ENCODE results near the gene HIP1.

HIP1 gene

DNA sequence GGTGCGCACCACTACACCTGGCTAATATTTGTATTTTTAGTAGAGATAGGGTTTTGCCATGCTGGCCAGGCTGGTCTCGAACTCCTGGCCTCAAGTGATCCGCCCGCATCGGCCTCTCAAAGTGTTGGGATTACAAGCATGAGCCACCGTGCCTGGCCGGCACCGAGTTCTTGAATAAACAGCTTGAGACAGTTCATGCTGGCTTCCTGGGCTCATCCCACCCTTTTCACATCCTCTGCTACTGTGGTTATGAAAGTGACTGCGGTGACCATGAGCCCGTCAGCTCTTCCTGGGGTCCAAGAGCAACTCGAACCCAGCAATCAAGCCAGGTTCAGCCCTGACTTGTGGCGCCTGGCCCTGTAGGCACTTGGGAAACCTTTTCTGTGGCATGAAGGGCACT lies 38.7 kb downstream of the HIP1 start:
- TF ChIP-seq, protein P1, sequence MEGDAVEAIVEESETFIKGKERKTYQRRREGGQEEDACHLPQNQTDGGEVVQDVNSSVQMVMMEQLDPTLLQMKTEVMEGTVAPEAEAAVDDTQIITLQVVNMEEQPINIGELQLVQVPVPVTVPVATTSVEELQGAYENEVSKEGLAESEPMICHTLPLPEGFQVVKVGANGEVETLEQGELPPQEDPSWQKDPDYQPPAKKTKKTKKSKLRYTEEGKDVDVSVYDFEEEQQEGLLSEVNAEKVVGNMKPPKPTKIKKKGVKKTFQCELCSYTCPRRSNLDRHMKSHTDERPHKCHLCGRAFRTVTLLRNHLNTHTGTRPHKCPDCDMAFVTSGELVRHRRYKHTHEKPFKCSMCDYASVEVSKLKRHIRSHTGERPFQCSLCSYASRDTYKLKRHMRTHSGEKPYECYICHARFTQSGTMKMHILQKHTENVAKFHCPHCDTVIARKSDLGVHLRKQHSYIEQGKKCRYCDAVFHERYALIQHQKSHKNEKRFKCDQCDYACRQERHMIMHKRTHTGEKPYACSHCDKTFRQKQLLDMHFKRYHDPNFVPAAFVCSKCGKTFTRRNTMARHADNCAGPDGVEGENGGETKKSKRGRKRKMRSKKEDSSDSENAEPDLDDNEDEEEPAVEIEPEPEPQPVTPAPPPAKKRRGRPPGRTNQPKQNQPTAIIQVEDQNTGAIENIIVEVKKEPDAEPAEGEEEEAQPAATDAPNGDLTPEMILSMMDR (IDR thresholded peaks at IDR 0.05): no peak

DNA sequence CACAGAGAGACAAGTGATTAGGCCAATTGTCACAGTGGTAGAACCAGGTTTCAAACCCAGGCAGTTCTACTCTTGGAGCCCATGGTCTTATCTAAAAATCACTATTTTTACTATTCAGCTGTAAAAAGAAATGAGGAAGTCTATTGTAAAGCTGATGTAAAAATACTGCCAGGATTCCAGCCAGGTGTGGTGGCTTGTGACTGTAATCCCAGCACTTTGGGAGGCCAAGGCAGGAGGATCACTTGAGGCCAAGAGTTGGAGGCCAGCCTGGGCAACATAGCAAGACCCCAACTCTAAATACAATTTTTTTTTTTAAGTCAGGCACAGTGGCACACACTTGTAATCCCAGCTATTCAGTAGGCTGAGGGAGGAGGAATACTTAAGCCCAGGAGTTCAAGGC lies 40.4 kb downstream of the HIP1 start:
- TF ChIP-seq, protein P1 (IDR thresholded peaks at IDR 0.05): no peak

DNA sequence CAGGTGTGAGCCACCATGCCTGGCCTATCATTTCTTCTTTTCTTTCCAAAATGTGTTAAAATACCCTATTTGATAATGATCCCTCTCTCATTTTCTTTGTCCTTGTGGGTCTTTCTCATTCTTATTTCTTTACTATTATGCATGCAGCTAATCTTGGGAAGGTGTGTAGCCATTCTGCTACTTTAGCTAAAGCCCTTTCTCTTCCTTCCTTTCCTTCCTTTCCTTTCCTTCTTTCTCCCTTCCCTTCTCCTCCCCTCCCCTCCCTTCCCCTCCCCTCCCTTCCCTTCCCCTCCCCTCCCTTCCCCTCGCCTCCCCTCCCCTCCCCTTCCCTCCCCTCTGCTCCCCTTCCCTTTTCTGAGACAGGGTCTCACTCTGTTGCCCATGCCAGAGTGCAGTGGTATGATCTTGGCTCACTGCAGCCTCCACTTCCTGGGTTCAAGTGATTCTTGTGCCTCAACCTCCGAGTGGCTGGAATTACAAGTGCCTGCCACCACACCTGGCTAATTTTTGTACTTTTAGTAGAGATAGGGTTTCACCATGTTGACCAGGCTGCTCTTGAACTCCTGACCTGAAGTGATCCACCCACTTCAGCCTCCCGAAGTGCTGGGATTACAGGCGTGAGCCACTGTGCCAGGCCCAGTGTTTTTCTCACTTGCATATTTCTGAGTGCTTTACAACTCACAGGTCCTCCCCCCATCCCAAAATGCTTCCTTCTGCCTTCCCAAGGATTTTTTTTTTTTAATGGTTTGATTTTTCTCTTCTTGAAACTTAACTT lies 42.3 kb downstream of the HIP1 start:
- TF ChIP-seq, protein P1 (IDR thresholded peaks at IDR 0.05): no peak

DNA sequence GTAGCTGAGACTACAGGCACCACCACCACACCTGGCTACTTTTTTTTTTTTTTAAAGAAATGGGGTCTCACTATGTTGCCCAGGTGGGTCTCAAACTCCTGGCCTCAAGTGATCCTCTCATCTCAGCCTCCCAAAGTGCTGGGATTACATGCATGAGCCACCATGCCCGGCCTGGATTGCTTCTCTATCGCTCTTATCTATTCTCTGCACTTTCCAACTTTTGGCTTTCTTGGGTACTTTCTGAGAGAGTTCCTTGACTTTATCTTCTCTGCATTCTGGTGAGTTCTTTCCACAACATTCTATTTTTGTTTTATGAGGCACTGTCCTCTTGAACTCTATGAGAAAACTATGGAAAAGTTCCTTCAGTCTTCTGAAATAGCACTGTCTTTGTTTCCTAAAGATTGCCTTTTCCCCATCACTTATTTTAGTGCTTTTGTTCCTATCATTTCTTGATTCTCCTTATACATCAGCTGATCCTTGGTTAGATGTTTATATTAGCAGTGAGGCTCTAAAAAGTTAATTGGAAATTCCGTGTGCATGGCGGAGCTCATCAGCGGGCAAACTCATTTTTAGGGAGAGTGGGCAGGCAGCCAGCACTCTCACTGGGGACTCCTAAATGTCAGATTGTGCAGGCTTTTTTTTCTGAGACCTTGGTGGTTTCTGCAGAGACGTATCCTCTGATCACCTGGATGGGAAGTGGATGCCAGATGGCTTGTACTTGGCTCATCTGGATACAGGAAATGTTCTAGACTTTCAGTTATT lies 43.9 kb downstream of the HIP1 start:
- TF ChIP-seq, protein P1 (IDR thresholded peaks at IDR 0.05): no peak

DNA sequence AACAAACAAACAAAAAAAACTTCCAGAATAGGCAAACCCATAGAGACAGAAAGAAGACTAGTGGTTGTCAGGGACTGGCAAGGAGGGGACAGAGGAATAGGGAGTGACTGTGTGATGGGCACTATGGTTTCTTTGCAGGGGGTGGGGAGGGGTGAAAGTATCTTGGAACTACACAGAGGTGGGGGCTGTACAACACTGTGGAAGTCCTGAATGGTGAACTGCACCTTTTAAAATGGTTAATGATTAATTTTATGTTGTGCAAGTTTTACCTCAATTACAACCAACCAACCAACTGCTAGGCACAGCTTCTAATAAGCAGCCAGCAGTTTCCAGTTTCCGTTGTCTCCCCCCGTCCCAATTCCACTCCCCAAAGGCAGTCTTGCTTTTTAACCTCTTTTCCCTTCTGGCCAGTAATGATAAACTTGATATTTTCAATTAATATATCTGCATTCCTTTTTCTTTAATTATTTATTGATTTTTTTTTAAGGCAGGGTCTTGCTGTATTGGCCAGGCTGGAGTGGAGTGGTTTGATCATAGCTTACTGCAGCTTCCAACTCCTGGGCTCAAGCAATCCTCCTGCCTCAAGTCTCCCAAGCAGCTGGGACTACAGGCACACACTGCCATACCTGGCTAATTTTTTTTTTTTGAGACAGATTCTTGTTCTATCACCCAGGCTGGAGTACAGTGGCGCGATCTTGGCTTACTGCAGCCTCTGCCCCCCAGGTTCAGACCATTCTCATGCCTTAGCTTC lies 46.8 kb downstream of the HIP1 start:
- TF ChIP-seq, protein P1 (IDR thresholded peaks at IDR 0.05): no peak

DNA sequence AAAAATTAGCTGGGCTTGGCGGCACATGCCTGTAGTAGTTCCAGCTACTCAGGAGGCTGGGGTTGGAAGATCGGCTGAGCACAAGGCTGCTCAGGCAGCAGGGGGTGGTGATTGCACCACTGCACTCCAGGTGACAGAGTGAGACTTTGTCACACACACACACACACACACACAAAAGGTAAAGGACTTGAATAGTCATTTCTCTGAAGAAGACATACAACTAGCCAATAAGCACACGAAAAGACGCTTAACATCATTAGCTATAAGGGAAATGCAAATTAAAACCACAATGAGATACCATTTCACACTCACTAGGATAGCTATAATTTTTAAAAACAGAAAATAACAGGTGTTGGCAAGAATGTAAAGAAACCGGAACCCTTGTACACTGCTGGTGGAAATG lies 48.6 kb downstream of the HIP1 start:
- TF ChIP-seq, protein P1 (IDR thresholded peaks at IDR 0.05): no peak

DNA sequence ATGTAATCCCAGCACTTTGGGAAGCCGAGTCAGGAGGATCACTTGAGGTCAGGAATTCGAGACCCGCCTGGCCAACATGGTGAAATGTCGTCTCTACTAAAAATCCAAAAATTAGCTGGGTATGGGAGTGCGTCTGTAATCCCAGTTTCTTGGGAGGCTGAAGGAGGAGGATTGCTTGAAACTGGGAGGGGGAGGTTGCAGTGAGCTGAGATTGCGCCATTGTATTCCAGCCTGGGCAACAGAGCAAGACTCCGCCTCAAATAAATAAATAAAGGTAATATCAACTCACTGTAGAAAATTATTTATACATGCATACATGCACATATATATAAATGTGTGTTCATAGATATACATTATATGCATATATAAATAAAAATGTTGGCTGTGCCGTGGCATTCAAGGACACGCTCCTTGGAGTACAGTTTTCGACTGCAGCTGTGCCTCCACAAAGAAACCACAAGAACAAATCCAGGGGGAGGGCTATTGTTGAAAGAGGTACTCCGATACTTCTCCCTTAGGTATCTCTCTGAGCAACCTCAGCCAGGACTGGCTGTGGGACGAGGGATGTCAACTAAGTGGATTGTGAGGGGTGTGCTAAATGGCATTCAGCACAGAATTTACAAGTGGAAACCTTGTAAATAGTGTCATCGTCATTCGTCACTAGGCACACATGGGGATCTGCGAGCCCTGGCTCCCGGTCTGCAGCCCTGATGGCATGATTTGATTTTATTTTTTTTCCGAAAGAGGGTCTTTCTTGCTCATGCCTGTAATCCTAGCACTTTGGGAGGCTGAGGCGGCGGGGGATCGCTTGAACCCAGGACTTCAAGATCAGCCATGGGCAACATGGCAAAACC lies 49.3 kb downstream of the HIP1 start:
- TF ChIP-seq, protein P1 (IDR thresholded peaks at IDR 0.05): no peak

All from LNCAP (cell line).